ENCODE results near the gene PIH1D1. TPM values are rescaled to one million over a fixed set of nuclear protein-coding genes. Genes with fewer than 3 reads are reported as not detected.

The PIH1D1 gene
- total and polyA plus RNA-seq, 12 donors, result 26.6 to 131 (median 83.6) TPM

DNA sequence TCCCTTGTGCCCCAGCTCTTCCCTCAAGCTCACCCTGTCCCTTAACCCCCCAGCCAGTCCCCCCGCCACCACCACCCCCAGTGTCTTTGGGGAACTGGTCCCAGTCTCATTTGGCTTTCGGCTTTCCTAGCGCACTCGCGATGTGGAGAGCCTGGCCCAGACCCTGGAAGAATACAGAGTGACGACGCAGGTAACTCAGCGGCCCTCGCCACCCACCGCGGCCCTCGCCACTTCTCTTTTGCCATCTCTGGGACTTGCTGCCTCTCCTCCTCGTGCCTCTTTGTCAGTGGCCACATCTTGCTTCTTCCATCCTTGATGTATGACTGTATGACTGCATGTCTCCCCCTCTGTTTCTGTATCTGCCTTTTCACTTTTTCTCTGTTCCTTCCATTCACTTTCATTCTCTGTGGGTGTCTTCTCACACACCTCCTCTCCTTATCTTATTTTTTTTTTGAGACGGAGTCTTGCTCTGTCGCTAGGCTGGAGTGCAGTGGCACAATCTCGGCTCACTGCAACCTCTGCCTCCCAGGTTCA, 44.1 kb downstream of the PIH1D1 start:
- WGBS, 4 donors, result 77 to 88% (median 86%) methylated on average over 12 to 16 of the region's 16 CpGs
- DNase-seq, result no peak
- intact Hi-C loops (cut with DNase I), result no loop called here
- no peak for TF ChIP-seq POLR2A (IDR thresholded peaks at IDR 0.05)
- TF ChIP-seq, protein P1, sequence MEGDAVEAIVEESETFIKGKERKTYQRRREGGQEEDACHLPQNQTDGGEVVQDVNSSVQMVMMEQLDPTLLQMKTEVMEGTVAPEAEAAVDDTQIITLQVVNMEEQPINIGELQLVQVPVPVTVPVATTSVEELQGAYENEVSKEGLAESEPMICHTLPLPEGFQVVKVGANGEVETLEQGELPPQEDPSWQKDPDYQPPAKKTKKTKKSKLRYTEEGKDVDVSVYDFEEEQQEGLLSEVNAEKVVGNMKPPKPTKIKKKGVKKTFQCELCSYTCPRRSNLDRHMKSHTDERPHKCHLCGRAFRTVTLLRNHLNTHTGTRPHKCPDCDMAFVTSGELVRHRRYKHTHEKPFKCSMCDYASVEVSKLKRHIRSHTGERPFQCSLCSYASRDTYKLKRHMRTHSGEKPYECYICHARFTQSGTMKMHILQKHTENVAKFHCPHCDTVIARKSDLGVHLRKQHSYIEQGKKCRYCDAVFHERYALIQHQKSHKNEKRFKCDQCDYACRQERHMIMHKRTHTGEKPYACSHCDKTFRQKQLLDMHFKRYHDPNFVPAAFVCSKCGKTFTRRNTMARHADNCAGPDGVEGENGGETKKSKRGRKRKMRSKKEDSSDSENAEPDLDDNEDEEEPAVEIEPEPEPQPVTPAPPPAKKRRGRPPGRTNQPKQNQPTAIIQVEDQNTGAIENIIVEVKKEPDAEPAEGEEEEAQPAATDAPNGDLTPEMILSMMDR (IDR thresholded peaks at IDR 0.05), result no peak
- no peaks in the 10 kb centered on the region for H3K27me3 ChIP-seq
- H3K36me3 ChIP-seq (replicated peaks in 1 of 2), result no peaks in the 10 kb centered on the region
- H3K4me3 ChIP-seq, result no peak overlapping the region
- no peak overlapping the region for H3K27ac ChIP-seq
- H3K4me1 ChIP-seq (replicated peaks in 1 of 2), result no peaks in the 10 kb centered on the region
- H3K9me3 ChIP-seq (replicated peaks in 1 of 3), result no peaks in the 10 kb centered on the region

DNA sequence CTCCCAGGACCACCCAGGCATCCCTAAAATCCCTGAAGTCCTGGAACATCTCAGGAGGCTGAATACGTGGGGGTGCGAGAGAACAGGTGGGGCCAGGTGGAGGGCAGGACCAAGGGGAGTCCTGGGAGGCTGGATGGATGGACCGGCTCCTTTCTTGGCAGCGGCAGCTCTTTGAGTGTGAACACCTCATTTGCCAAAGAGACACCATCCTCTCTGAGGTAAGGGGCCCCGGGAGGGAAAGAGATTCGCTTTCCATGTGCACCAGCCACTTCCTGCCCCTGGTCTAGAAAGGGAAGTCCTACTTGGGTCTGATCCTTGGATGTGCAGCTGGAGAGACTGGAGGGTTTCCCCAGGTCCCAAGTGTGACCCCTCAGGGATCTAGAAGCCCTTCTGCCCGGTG, 44.5 kb downstream of the PIH1D1 start:
- TF ChIP-seq POLR2A (IDR thresholded peaks at IDR 0.05), result no peak
- TF ChIP-seq, protein P1 (IDR thresholded peaks at IDR 0.05), result no peak
- intact Hi-C loops (cut with DNase I), result no loop called here
- no peak for DNase-seq
- Histone ChIP-seq H3K9me3 (replicated peaks in 1 of 3) (no peaks in the 10 kb centered on the region), H3K27me3 (no peaks in the 10 kb centered on the region), H3K36me3 (replicated peaks in 1 of 2) (no peaks in the 10 kb centered on the region), H3K4me1 (replicated peaks in 1 of 2) (no peaks in the 10 kb centered on the region), H3K27ac (no peak overlapping the region), H3K4me3 (no peak overlapping the region)
- WGBS, 4 donors, result 61 to 81% (median 69%) methylated on average over 3 to 7 of the region's 7 CpGs

DNA sequence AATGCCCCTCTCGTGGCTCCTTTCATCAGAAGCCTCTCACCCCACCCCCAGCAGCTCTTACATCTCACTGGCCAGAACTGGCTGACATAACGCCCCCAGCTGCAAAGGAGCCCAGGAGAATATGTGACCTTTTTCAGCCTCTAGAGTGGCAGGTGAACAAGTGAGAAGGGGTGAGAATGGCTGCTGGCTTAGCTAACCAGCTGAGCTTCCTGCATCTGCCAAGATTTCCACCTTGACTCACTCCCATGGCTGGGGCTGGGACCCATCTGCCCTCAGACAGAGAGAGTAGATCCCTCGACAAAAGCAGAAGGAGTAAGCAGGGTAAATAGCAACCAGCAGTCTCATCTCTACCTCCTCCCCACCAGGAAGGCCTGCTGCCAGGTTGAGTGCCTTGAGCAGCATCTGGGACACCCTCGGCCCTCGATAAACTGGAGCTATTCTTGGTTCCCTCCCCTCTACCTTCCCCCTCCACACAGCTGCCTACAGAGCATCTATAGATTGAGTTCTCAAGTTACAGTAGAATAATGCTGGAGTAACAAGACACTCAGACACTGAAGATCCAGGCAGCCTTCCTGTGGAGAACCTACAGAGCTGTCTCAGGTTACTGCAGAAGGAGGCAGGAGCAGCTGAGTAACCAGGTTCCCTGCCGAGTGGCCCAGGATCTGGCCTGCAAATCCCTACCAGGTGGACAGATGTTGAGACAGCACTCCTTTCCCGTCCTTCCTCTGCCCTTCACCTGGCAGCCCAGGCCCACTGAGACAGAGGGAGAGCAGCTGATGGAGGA, 48.0 kb downstream of the PIH1D1 start:
- H3K4me3 ChIP-seq, result no peak overlapping the region
- no peaks in the 10 kb centered on the region for H3K36me3 ChIP-seq (replicated peaks in 1 of 2)
- no peaks in the 10 kb centered on the region for H3K27me3 ChIP-seq
- H3K9me3 ChIP-seq (replicated peaks in 1 of 3), result no peaks in the 10 kb centered on the region
- H3K27ac ChIP-seq, result no peak overlapping the region
- intact Hi-C loops (cut with DNase I), result no loop called here
- TF ChIP-seq, protein P1 (IDR thresholded peaks at IDR 0.05), result no peak
- TF ChIP-seq POLR2A (IDR thresholded peaks at IDR 0.05), result no peak
- DNase-seq, result no peak
- 57 to 66% (median 61%) methylated on average over 5 to 7 of the region's 7 CpGs for WGBS, 4 donors
- no peaks in the 10 kb centered on the region for H3K4me1 ChIP-seq (replicated peaks in 1 of 2)

DNA sequence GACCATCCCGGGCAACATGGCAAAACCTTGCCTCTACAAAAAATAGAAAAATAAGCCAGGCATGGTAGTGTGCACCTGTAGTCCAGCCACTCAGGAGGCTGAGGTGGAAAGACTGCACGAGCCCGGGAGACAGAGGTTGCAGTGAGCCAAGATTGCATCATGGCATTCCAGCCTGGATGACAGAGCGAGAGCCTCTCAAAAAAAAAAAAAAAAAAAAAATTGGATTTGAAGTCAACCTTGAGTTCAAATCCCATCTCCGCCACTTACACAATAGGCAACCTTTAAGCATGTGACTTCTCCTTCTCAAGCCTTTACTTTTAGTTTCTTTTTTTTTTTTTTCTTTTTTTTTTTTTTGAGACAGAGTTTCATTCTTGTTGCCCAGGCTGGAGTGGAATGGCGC, 51.6 kb downstream of the PIH1D1 start:
- 74 to 85% (median 80%) methylated on average over 6 of the region's 6 CpGs for WGBS, 4 donors
- Histone ChIP-seq H3K27me3 (peaks cover 1% of the 10 kb centered on the region), H3K27ac (no peak overlapping the region), H3K9me3 (replicated peaks in 1 of 3) (no peaks in the 10 kb centered on the region), H3K36me3 (replicated peaks in 1 of 2) (no peaks in the 10 kb centered on the region), H3K4me3 (no peak overlapping the region), H3K4me1 (replicated peaks in 1 of 2) (no peaks in the 10 kb centered on the region)
- intact Hi-C loops (cut with DNase I), result no loop called here
- DNase-seq, result peak in 1 of 7 donors; percentile 9
- no peak for TF ChIP-seq POLR2A (IDR thresholded peaks at IDR 0.05)
- TF ChIP-seq, protein P1 (IDR thresholded peaks at IDR 0.05), result no peak
